LoVo (cell line): ENCODE data around the gene C1orf159.

ENCODE experiments used
- DNase-seq: peaks from one replicate; pipeline ENCODE4 v3.0.0-alpha.2; 2016; ENCODE audit warnings: low spot score

Gene C1orf159

DNA sequence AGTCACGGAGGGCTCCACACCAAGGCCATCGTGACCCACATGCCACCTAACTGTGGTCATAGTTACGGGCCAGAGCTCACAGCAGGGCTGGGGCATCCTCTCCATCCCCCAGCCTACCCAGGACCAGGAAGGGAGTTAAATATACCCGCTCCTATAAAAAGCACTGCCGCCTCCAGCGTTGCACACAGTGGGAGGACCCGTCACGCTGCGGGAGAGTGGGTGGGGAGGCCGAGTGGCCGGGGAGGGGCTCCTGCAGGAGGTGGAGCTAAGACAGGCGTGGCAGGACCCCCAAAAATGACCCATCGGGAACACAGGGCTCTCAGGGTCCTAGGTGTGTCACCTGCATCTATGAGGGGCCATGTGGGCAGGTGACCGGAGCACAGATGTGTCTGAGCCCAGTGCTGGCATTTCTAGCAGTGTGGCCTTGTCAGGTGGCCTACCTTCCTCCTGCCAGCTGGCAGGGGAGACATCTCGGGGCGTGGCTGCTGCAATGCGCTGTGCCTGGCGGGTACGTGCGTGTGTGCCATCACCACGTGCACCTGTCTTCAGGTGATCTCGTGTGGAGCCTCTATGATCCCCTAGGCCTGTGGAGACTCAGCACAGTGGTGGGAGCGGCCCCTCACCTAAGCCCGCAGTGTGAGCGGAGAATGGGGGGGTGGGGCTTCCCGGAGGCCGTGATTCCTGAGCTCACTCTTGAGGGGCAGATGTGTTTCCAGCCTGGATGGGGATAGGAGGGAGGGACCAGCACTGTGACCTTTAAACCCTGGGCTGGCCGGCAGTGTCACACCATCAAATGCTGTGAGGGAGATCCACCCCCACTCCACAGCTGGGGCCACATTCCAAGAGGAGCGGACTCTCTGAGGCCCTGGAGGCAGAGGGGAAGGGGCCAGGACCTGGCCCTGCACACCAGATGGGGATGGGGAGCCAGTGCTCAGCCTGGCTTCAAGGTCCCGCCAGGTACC lies 78.2 kb downstream of the C1orf159 start:
- DNase-seq, result no peak

DNA sequence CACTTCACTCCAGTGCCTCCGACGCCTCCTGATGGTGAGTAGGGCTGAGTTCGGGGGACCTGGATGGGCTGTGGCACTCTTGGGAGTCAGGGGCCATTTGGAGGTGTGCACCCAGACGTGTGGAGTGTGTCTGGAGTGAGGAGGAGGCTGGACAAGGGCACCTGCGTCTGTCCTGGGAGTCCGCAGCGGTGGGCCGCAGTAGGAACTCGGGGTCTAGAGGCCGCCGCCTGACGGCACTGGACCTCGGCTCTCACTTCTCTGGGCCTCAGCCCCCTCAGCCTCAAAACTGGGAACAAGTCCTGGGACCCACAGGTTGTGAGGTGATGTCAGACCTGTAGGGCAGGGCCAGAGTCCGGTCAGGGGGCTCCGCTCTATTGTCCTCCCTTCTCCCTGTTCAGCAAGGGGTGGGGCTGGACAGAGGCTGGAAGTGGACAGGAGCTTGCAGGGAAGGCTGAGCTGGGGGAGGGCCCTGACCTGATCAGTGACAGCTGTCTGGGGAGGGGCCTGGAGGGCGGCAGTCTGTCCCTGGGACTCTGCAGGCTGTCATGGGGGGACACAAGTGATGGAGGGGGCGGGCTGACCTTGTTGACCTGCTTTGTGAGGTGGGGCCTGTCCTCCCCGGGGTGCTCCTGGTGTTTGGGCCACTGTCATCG lies 80.5 kb downstream of the C1orf159 start:
- DNase-seq, result no peak

DNA sequence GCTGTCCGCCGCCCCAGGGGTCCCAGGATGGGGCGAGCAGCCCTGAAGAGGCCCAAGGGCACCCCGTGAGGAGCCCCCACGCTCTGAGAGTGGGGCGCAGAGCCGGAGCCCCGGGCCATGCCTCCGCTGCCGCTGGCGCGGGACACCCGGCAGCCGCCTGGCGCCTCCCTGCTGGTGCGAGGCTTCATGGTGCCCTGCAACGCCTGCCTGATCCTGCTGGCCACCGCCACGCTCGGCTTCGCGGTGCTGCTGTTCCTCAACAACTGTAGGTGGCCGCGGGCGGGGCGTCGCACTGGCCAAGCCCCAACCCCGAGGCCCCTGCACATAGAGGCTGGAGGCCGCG lies 81.5 kb downstream of the C1orf159 start:
- DNase-seq, result no peak

DNA sequence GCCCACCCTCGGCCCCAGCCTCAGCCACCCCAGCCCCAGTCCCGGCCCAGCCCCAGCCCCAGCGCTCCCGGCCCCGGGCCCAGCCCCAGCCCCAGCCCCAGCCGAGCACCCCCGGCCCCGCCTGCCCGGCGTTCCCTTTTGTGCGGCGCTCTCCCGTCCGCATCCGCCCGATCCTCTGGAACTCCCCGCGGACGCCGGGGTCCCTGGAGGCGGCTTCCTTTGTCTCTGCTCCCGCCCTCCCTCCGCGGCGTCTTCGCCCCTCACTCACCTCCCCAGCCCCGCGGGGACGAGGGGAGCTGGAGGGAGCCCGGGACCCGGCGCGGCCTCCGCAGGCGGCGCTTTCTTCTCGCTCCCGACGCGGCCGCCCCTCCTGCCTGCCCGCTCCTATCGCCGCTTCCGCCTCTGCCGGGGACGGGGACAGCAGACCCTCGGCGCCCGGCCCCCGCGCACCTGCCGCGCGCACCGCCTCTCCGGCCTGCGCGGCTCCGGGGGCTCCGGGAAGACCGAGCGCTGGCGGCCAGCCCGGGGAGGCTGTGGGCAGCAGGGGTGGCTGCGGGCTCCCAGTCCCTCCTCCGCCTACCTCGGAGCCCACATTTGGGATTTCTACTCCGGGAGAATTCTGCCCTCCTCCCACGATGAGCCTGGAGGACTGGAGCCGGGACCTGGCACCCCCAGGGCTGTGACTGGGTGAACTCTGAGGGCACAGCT lies 82.0 kb downstream of the C1orf159 start:
- DNase-seq, result no peak

DNA sequence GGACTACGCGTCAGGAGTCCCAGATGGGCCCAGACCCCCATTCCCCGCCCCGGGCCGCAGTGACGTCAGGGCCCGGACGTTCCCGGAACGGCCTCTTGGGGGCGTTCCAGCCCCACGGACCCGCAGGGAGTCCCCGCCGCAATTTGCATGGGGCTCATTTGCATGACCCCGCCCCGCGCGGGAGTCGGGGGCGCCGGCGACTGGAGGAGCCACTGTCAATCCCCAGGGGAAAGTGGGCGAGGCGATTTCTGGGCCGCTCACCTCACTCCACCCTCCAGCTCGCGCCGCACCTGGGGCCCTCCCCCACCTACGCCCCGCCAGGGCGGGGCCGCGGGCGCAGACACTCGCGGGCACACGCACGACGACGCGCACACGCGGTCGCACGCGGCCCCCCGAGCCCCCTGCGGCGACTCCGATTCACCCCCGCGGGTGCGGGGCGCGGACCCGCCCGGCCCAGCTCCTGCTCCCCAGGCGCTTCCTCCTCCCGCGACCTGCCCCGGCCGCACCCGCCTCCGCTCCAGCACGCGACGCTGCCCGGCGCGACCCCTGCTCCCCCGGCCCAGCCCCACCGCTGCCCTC lies 82.8 kb downstream of the C1orf159 start:
- no peak for DNase-seq

DNA sequence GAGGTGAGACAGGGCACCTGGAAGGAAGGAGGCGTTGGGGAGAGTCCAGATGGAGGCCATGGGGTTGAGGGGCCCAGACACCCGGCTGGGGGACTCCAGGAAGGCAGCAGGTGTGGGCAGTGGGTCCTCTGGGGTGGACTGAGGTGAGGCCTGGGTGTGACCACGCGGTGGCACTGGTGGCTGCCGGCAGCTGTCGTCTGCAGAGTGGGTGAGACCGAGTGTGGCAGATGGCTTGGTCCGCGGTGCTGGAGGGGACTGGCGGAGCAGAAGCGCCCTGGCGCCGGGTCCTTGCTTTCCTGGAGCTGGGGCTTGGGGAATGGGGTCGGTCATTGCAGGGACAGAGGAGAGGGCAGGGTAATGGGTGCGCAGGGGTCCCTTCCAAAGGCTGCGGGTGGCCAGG lies 83.5 kb downstream of the C1orf159 start:
- DNase-seq, result no peak
